ENCODE measurements around the gene DRAM2.

The DRAM2 gene

GRCh38 chr1:111139956-111140679, at the start of gene DRAM2, which contains the start of gene CEPT1:
Gene DRAM2 (minus strand): TSS chr1:111140093. CDS start chr1:111131554, 8,539 bp downstream.
Gene CEPT1 (plus strand): TSS chr1:111140223. CDS start chr1:111147715, 7,492 bp downstream.
- DNase-seq: peak; percentile 95 to 98

DNA sequence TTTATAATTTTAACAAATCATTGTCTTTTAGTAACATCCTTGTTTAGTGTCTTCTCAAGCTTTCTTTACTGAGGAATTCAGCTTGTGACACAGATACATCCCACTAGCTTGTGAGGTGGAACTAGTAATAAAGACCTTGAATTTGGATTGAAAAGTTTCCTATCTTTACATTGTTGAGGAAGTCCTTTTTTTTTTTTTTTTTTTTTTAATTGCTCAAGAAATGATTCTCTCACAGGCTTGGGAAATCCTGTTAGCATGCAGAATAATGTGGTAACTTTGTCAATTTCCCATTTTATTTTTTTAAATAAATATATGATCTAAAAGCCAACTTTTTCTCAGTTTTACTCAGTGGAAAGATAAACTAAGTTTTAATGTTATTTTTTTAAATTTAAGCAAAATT, 44.8 kb upstream of the DRAM2 start:
- no peak for DNase-seq

GRCh38 chr1:111183308-111184069, 43.6 kb upstream of the DRAM2 start:
- no peak for DNase-seq

GRCh38 chr1:111182052-111182451, 42.2 kb upstream of the DRAM2 start:
- DNase-seq: peak in 1 of 2 experiments; percentile 4

DNA sequence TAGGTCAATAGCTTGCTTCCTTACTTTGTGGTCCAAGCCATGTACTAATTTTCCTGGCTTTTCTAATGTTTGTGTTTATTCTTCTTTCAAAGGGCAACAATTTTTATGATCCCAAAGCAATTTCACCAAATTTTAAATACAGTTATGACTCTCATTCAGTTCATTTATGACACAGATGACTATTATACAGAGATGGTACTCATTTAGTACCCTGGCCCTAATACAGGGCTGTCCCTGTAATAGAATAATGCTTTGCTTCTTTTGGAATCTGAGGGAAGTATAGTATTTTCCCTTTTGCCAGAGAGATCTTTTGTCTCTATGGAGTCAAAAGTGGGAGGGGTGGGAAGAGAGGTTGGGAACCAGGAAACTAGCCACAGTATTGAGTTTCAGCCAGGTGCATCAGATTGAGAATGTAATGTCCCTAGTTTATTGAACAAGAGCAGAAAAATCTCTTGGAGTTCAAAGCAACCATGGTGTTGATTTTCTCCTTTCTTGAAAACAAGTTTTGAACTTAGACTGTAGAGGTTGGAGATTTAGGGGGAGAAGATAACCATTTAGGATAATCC, 40.2 kb upstream of the DRAM2 start:
- peak in 1 of 2 experiments; percentile 26 for DNase-seq

- no peak for DNase-seq
These were observed 36.8 kb upstream of the DRAM2 start for GRCh38 chr1:111176678-111177077.

- DNase-seq: no peak
These were observed 35.5 kb upstream of the DRAM2 start for GRCh38 chr1:111175349-111175748.

GRCh38 chr1:111174070-111174469, 34.2 kb upstream of the DRAM2 start:
- no peak for DNase-seq

DNA sequence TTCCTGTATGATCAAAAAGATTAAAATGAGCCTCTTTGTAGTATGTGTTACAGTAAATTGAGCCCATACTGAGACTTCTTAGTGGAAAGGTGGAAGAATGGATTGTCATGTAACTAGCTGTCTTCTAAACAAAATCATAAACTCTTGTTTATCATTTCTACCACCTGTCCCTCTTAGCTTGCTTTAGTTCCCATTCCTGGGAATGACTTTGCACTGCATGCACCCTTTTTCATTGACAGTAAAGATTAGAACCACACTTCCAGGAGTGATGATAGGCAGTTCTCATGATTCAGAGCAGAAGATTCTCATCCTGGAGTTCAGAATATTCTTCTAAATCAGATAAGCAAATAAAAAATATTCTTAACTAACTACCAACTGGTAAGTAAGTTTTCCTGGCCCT, 32.6 kb upstream of the DRAM2 start:
- DNase-seq: no peak

- no peak for DNase-seq
These were observed 24.3 kb upstream of the DRAM2 start for GRCh38 chr1:111164151-111164550.

DNA sequence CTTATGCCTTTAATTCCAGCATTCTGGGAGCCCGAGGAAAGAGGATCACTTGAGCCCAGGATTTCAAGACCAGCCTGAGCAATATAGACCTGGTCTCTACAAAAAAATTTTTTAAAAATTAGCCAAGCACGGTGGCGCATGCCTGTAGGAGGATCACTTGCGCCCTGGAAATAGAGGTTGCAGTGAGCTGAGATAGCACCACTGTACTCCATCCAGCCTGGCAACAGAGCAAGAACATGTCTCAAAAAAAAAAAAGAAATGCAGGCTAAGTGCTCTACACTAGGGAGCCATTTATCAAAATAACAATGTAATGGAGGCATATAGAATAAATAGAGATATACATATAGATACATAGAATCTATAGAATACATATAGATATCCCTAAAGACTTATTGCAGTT, 23.5 kb upstream of the DRAM2 start:
- DNase-seq: no peak

DNA sequence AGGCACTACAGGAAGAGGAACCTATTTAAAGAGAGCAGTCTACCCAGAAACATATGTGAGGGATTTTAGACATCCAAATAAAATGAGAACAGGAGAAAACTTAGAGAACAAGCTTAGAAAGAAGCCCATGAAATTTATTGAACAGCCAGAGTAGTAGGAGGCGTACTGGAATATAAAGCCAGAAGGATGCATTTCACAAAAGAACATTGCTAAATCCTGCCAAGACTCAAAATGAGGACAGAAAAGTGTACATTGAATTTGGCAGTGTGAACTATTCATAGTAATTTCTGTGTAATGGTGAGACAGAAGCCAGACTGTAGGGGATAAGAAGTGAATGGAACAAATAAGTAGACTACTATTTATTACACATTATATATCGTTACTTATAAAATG, 22.6 kb upstream of the DRAM2 start:
- DNase-seq: no peak

- DNase-seq: no peak
These were observed 22.1 kb upstream of the DRAM2 start for GRCh38 chr1:111161843-111162487.

- no peak for DNase-seq
These were observed 17.5 kb upstream of the DRAM2 start for GRCh38 chr1:111157431-111157830.

DNA sequence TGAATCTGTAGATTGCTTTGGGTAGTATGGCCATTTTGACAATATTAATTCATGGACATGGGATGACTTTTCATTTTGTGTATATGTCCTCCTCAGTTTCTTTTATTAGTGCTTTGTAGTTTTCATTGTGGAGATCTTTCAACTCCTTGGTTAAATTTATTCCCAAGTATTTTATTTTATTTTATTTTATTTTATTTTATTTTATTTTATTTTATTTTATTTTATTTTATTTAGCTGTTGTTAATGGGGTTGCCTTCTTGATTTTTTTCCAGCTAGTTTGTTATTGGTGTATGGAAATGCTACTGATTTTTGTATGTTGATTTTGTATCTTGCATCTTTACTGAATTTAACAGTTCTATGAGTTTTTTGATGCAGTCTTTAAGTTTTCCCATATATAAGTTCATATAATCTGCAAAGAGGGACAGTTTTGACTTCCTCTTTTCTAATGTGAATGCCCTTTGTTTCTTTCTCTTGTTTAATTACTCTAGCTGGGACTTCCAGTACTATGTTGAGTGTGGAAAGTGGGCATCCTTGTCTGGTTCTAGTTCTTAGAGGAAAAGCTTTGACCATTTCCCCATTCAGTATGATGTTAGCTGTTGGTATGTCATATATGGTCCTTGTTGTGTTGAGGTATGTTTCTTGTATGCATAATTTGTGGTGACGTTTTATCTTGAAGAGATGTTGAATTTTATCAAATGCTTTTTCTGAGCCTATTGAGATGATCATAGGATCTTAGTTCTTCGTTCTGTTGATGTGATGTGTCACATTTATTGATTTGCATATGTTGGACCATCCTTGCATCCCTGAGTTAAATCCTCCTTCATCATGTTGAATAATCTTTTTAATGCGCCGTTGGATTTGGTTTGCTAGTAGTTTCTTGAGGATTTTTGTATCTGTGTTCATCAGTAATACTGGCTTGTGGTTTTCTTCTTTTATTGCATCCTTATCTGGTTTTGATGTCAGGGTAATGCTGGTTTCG, 14.4 kb upstream of the DRAM2 start:
- DNase-seq: no peak

DNA sequence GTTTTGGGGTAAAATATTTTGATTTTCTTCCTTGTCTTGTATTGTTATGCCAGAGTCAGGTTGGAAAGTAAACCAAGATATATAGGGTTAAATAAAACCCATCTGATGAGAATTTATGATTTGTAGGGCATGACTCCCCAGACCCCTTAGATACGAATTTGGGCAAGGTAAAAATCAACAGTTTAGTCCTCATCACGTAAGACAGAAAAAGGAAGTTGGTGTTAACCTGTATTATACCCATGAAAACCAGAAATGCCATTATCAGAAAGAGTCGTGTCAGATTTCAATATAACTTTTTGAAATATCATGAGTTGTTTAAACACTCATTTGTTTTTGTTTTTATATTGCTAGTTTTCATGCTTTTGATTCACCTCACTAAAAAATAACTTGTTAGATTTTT, 11.9 kb upstream of the DRAM2 start:
- DNase-seq: no peak

GRCh38 chr1:111148376-111148881, 8.5 kb upstream of the DRAM2 start:
- no peak for DNase-seq

GRCh38 chr1:111147948-111148347, 8.1 kb upstream of the DRAM2 start:
- DNase-seq: no peak

DNA sequence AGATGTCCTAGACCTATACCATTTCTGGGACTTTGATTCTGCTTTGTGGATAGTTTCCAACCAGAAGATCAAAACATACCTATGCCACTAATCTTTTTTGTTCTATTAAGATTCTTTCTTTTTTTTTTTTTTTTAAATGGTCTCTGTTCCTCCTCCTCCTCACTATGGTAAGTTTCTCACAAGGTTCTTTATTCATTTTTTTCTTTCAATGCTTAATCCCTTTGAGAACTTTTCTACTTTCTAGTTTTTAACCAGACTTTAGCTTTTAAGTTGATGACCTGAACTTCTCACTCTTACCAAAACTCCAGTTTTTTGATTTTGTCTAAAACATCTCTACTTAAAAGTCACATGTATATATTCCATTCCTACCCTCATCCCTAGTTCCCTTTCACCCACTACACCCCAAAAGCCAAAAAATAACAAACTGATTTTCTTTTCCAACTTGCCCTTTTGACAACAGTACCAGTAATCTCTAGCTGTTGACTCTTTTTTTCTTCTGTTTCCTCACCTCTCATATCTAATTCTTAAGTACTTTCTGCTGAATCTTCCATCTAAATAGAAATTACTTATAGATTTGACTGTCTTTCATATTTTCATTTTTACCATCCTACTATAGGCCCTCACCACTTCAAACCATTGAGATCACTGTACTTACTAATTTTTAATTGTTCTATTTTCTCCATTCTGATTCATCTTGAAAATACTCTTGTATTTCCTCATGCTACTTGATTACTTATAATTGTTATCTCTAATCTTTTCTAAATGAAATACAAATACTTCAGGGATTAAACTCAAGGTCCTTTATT, 6.3 kb upstream of the DRAM2 start:
- no peak for DNase-seq

- DNase-seq: no peak
These were observed 5.6 kb upstream of the DRAM2 start for GRCh38 chr1:111145542-111145941.

GRCh38 chr1:111142356-111142975, 2.6 kb upstream of the DRAM2 start:
- DNase-seq: no peak
